GM12878 (cell line): ENCODE data around the gene FBXO4. TPM values are rescaled to one million over a fixed set of nuclear protein-coding genes. Genes with fewer than 3 reads are reported as not detected.
A peak's percentile ranks its signal among the peaks of the same experiment; 100 is the strongest.

Source experiments
- ELK1 ChIP-seq: IDR thresholded peaks from 2 replicates; pipeline ENCODE4 v1.6.1; 2012; ENCODE audit warnings: low read depth, low read length, improper control_type of control experiment
- FOXM1 ChIP-seq: IDR thresholded peaks from 2 replicates; pipeline ENCODE4 v1.6.1; 2012; ENCODE audit warnings: low read depth, mild to moderate bottlenecking, inconsistent platforms, low read length, moderate library complexity
- HDGF ChIP-seq: fragments of 450-650 bp; IDR thresholded peaks from 2 replicates; pipeline ENCODE4 v1.6.1; 2016; ENCODE audit warnings: antibody characterized with exemption
- IRF5 ChIP-seq: fragments of 450-650 bp; IDR thresholded peaks from 2 replicates; pipeline ENCODE4 v1.6.1; 2017; ENCODE audit warnings: borderline replicate concordance
- PML ChIP-seq: IDR thresholded peaks from 2 replicates; pipeline ENCODE4 v1.6.1; 2012; ENCODE audit warnings: low read length, inconsistent platforms
- POLR2AphosphoS2 ChIP-seq: IDR thresholded peaks from 2 replicates; pipeline ENCODE4 v1.6.1; 2011; ENCODE audit warnings: low read depth, mild to moderate bottlenecking, low read length, improper control_type of control experiment, moderate library complexity
- SIX5 ChIP-seq: IDR thresholded peaks from 2 replicates; pipeline ENCODE4 v1.6.1; 2011; ENCODE audit warnings: mild to moderate bottlenecking, low read depth, low read length, moderate library complexity; ENCODE audit not compliant: severe bottlenecking
- SUZ12 ChIP-seq: fragments of 200-600 bp; sonication (generic); IDR thresholded peaks from one replicate; pipeline ENCODE4 v1.6.1; 2018; ENCODE audit warnings: antibody characterized with exemption, mild to moderate bottlenecking; ENCODE audit not compliant: unreplicated experiment
- ZBTB11 ChIP-seq: fragments of 450-650 bp; formaldehyde crosslinking; IDR thresholded peaks from 2 replicates; pipeline ENCODE4 v1.5.0; 2022; ENCODE audit warnings: mild to moderate bottlenecking, missing genetic modification characterization
- ZNF622 ChIP-seq: fragments of 450-650 bp; IDR thresholded peaks from 2 replicates; pipeline ENCODE4 v1.6.1; 2017; ENCODE audit warnings: mild to moderate bottlenecking, inconsistent platforms
- polyA plus RNA-seq, 11 experiments: library from polyadenylated mRNA; depleted of rRNA in 4 of 11; unstranded in 6 of 11; stranded (reverse) in 5 of 11; fragments of >200 nt; fragmentation: Nextera tagmentation in 4 of 11; fragmentation: Illumina TruSeq in 1 of 11; extraction: Ambion mirVana in 4 of 11; extraction: Trizol in 1 of 11; gene quantifications; 1 replicate in 1 of 11; 2 replicates in 10 of 11; pipeline versions ENCODE4 v1.2.1 to v1.2.3, GENCODE V29; 2011 to 2016; ENCODE audit warnings: inconsistent platforms in 2 of 11, missing spikeins in 2 of 11, low read depth in 1 of 11
- total RNA-seq, 4 experiments: library from RNA; depleted of rRNA in 3 of 4; stranded (reverse); fragments of >200 nt in 3 of 4; fragmentation: Illumina TruSeq in 1 of 4; extraction: Trizol in 1 of 4; gene quantifications; 2 replicates each; pipeline versions ENCODE4 v1.2.1 to v1.2.3, GENCODE V29; 2013 to 2021

Gene FBXO4
- total and polyA plus RNA-seq, 10 of the 15 experiments (the other 5 are each of a cell fraction or from before 2014, with no cell fraction given) = 7.2 to 30.5 (median 19.6) TPM

- TF ChIP-seq ELK1 (peak; percentile 99), ZNF622 (no peak), HDGF (peak; percentile 97), SIX5 (peak; percentile 20), SUZ12 (no peak), IRF5 (no peak), PML (peak; percentile 95), ZBTB11 (CRISPR knock-in tag) (peak; percentile 72), POLR2AphosphoS2 (peak; percentile 90), FOXM1 (no peak)
Measured at GRCh38 chr5:41903892-41904799, 20.9 kb upstream of the FBXO4 start, which contains the start of gene RIMOC1 (continued).
